Ureter (tissue), 1 donor: ENCODE measurements around the gene SOX13. TPM values are rescaled to one million over a fixed set of nuclear protein-coding genes. Genes with fewer than 3 reads are reported as not detected.
A peak's percentile ranks its signal among the peaks of the same experiment; 100 is the strongest.

Experiments
- DNase-seq: peaks from one replicate; pipeline ENCODE4 v3.0.0-alpha.2; 2020; ENCODE audit warnings: low spot score
- total RNA-seq: library from RNA; stranded (reverse); gene quantifications from one replicate; pipeline ENCODE4 v1.2.4, GENCODE V29; 2023
- donor health status: DM: yes; HTN: yes; CAD: no.

Gene SOX13
- total RNA-seq, 1 donor from 2014 or later, result 85.7 TPM

DNA sequence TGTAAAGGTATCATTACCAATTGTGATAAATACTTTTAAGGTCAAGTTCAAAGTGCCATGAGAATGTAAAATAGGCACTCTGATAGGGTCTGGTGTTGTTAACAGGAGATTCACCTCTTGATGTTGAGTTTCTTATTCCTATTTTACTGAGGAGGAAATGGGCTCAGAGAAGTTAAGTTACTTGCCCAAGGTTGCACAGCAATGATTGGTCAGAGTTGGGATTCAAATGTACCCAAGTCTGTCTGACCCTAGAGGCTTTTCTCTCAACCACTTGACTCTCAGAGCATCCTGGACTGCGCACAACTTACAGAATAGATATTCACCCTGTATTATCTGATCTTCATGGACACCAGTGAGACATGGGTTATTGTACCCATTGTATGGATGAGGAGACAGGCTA is 33.9 kb downstream of the SOX13 start:
- DNase-seq, result no peak

DNA sequence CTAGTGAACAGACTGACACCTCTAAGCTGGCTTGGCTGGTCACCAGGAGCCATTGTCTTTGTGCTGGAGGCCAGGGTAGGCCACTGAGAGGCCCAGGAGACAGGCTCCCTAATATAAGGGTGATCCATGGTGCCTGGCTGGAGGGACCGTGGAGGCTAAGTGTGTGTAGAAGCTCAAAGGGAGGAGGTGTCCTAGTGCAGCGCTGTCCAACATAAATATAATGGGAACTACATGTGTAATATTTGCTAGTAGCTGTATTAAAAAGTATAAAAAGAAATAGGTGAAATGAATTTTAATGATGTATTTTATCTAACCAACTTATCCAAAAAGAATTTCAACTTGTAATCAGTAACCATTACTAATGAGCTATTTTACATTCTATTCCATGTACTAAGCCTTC is 35.0 kb downstream of the SOX13 start:
- DNase-seq, result no peak

DNA sequence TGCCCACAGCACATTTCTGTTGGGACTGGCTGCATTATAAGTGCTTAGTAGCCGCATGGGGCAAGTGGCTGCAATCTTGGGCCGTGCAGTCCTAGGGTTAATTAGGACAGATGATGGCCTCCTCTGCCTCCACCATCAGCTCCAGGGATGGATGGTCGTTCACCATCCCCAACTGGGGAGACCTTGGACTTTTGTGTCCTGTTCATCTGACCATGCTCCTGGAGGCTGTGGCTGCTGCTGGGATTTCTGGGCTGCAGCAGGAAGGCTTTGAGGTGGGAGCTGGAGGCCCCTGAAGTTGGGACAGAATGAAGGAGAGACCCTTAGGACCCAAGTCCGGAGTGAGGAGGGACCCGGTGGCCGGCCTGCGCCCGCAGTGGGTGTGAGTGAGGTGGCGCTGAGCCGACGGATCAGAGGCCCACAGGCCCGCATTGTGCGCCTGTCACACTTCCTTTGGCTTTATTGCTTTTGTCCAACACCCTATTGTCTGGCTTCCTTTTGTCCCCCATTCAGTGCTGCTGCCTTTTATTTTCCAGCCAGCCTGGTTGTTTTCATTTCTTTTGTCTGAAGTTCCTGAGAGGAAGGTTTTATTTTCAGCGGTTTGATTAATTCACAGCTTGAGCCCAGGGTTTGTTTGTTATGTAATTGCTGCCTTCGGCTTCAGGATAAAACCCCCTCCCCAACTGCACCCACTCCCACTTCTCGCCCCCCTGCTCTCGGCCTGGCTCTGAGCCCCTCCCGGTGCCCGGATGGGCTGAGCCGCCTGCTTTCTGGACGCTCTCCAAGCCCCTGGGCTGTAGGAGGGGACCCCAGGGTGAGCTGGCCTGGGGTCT is 35.6 kb downstream of the SOX13 start:
- no peak for DNase-seq

DNA sequence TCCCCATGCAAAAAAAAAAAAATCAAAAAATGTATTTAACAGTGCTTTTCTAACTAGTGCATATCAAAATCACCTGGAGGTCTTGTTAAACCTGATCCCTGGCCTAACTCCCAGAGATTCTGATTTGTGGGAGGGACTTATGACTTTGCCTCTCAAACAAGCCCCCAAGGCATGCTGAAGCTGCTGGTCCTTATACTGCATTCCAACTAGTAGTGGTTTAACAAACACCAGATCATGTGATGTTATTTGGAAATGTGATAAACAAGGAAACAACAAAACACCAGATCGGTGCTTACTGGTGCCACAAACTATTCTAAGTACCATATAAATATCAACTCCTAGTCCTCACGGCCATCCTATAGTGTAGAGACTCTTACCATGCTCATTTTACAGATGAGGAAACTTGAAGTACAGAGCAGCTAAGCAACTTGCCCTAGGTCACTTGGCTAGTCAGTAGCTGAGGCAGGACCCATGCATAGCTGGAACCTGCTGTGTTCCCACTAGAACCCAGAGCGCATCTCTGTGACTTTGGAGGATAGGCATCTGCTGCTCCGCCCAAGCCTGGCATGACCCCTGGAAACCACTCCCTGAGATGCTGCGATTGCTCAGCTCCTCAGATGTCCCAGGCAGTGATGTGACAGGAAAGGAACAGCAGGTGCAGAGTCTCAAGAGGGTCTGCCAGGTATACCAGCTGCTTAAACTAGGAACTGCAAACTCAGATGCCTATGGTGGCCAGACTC is 38.1 kb downstream of the SOX13 start:
- DNase-seq, result no peak

DNA sequence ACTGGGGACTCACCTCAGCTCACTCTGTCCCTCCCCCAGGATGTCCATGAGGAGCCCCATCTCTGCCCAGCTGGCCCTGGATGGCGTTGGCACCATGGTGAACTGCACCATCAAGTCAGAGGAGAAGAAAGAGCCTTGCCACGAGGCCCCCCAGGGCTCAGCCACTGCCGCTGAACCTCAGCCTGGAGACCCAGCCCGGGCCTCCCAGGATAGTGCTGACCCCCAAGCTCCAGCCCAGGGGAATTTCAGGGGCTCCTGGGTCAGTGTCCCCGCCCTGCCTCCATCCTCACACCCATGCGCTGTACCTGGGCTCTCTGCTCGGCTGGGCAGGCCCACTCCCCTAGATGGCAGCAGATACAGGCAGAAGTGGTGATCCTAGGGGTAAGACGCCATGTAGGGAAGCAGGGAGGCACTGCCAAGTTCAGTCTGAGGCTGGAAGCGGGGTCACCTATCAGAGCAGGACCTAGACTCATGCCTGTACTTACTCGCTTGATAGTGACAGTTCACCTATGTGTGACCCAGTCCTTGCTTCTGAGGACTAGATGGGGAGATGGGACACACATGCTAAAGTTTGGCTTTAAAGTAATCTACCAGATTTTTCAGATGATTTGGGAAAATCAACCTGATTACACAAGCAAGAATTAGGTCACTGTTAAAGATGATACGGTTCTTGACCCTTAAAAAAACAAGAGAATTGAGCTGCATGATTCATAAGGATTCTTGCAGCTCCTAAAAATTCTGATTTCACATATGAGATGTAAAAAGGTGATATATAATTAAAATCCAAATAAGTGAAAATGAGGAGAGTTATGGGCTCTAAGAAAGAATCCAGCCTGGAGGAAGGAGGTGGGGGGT is 40.2 kb downstream of the SOX13 start:
- DNase-seq, result no peak

DNA sequence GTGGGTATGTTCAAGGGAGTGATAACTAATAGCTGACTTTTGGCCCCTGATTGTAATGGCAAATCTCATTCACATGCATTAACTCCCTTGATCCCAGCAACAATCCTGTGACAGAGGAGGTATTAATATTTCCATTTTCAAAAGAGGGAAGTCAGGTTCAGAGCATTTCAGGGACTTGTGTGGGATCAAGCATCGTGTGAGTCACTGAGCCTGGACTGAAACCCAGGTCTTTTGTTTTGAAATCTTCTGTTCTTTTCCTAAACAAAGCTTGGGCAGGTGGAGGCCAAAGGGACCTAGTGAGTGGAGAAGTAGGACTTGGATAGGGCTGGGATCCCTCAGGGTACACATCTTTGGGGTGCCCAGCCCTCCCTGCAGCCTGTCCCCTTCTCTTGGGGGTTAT is 41.0 kb downstream of the SOX13 start:
- DNase-seq, result no peak

DNA sequence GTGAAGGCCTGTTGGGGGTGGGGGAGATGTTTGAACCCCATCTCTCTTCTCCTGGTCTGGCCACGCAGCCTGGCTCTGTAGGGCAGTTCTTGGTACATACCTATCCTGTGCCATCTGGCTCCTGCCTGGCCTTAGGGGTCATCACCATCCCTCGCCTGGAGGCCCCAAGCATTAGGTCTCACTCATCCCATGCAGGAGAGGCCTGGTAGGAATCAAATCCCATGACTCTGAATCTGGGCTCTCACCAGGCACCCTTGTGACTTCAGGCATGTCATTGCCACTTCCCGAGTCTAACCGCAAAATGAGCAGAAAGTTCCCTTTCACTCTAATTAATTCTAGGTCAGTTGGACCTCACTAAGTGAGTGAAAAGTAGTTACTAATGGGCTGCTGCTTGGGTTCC is 41.7 kb downstream of the SOX13 start:
- no peak for DNase-seq

DNA sequence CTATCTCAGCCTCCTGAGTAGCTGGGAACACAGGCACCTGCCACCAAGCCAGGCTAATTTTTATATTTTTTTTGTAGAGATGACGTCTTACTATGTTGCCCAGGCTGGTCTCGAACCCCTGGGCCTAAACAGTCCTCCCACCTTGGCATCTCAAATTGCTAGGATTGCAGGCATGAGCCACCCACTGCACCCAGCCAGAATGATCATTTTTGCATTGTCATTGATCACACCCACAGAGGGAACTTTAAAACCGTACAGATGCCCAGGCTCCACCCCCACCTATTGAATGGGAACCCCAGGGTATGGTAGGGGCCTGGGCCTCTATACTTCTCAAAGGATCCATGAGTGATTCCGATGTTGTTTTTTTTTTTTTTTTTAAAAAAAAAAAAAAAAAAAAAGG is 42.2 kb downstream of the SOX13 start:
- DNase-seq, result no peak

DNA sequence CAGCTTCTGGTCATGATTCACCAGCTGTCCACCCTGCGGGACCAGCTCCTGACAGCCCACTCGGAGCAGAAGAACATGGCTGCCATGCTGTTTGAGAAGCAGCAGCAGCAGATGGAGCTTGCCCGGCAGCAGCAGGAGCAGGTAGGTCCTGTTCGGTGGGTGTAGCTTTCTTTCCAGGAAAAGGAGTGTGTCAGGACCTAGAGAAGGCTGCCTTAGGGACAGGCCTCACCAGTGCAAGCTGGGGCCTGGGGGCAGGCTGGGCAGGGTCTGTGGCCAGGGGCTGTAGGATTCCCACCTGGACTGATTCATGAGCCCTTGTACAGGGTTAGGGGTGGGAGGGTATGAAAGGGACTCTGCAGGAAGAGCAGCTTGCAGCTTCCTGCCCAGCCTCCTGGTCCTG is 43.6 kb downstream of the SOX13 start:
- no peak for DNase-seq

DNA sequence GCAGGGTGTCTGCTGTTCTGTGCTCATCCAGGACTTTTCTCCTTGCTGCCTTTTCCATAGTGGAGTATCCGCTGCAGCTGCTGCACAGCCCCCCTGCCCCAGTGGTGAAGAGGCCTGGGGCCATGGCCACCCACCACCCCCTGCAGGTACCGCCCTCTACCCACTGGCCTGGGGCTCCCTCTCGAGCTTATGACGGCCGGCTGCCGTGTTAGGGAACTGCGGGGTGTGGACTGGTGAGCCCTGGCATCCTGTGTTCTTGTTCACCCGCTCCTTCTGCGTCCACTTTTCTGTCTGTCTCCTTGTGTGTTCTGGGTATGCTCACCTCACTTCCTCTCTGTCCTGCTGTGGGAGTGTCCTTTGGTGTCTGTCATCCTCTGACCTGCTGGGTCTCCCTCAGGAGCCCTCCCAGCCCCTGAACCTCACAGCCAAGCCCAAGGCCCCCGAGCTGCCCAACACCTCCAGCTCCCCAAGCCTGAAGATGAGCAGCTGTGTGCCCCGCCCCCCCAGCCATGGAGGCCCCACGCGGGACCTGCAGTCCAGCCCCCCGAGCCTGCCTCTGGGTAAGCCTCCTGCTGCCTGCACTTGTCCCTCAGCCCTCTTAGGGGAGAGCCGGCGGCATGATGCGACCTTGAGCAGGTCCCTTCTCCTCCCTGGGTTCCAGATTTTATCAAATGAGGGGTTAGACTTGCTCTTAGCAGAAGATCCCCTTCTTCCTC is 49.1 kb downstream of the SOX13 start:
- no peak for DNase-seq

DNA sequence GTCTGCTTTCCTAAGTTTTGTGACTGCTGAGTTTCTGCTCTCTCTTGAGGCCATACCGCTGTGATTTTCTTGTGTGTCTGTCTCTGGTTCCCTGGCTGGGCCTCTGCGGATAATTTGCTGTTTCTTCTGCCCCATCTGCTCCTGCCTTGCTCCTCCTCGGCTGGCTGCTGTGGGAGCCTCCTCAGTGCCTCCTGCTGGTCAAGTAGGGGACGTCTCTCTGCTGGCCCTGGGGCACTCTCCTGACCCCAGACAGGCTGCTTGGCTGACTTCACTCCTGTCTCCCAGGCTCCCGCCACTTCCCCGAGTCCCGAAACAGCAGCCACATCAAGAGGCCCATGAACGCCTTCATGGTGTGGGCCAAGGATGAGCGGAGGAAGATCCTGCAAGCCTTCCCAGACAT is 50.5 kb downstream of the SOX13 start:
- no peak for DNase-seq

DNA sequence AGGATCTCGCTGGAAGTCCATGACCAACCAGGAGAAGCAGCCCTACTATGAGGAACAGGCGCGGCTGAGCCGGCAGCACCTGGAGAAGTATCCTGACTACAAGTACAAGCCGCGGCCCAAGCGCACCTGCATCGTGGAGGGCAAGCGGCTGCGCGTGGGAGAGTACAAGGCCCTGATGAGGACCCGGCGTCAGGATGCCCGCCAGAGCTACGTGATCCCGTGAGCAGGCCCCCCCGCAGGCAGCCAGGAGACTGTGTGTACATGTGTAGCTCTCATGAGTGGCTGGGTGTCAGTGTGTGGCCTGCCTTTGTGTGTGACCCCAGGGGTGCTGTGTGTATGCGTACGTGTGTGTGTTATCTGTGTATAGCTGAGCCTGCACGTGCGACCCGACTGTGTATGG is 51.7 kb downstream of the SOX13 start:
- no peak for DNase-seq

DNA sequence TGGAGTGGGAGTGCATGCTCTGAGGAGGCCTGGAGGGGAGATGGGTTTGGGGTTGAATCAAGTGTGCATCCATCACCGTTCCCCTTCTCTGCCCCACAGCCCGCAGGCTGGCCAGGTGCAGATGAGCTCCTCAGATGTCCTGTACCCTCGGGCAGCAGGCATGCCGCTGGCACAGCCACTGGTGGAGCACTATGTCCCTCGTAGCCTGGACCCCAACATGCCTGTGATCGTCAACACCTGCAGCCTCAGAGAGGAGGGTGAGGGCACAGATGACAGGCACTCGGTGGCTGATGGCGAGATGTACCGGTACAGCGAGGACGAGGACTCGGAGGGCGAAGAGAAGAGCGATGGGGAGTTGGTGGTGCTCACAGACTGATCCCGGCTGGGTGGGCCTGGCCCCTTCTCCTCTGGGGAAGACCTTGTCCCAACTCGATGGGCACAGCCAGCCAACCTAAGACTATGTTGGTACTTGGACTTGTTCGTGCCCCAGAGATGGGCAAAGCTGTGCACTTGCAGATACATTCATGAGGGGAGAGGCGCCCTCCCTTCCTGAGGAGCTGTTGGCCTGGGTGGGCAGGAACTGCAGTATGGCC is 52.9 kb downstream of the SOX13 start:
- no peak for DNase-seq

DNA sequence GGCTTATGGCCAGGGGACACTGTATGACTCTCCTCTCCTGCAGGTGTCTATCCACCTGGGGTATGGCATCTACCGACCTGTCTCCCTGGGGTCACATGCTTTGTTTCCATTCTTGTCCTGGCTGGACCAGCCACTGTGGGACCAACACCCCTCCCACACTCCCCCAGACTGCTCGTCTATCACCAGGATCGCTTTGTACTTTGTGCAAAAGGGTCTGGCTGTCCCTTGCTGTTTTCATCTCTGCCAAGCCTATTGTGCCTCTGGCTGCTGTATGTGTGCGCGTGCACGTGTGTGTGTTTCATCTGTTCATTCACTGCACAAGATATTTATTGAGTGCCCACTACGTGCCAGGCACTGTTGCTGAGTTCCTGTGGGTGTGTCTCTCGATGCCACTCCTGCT is 53.5 kb downstream of the SOX13 start:
- no peak for DNase-seq

DNA sequence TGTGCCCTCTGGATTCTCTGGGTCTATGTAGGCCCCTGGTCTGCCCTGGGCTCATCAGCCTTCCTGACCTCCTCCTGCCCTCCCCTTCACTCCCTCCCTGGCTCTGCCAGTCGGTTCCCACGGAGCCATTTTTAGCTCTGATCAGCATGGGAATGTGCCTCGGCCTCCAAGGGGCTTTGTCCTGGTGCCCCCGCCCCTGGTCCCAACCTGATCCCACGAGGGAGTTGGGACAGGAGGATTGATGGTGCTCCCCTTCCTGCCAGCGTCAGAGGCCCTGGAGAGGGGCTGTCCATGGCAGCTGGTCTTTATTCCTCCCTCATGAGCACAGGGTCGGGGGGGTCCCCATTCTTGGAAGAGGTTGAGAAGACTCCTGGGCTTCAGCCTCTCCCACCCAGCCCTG is 54.0 kb downstream of the SOX13 start:
- no peak for DNase-seq

DNA sequence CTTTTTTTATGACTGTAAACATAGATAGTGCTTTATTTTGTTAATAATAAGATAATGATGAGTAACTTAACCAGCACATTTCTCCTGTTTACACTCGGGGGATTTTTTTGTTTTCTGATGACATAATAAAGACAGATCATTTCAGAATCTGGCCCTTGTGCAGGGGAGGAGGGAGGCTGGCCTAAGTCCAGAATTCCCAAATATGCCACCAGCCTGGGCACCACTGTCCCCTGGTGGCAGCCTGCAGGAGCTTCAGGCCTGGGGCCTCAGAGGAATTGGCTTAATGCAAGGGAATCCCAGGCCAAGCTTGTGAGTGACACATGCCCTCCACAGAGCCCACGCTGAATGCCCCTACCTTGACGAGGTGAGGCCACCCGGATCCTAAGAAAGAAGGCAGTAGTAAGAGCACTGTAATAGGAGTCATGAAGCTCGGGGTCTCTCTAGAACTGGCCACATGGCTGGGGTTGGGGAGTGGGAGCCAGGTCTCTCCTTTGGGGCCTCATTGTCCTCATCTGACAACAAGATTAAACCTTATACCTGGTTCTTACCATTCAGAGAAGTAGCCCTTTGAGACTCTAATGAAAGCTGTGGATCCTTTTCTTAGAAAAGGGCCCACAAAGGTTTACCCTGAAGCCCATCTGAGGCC is 54.8 kb downstream of the SOX13 start:
- DNase-seq, result peak; percentile 82

DNA sequence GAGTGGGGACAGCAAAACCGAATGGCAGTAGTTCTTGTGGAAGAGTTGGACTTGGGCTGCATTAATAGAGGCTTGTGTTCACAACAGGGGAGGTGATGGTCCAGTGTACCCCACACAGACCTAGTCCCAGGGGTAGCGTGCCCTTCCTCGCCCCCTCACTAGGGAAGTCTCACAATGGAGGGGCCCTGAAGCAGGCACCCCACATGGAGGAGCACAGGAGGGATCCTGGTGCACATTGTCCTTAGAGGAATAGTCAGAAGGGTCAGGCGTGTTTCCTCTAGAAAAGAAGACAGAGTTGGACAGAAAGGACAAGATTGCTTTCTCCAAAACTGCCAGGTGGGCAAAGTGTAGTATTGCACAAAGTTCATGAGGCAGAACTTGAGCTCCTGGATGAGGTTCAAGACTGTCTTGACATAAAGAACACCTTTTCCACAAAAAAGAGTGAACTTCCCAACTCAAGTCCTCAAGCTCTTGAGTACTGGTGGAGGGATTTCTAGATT is 55.6 kb downstream of the SOX13 start:
- no peak for DNase-seq

DNA sequence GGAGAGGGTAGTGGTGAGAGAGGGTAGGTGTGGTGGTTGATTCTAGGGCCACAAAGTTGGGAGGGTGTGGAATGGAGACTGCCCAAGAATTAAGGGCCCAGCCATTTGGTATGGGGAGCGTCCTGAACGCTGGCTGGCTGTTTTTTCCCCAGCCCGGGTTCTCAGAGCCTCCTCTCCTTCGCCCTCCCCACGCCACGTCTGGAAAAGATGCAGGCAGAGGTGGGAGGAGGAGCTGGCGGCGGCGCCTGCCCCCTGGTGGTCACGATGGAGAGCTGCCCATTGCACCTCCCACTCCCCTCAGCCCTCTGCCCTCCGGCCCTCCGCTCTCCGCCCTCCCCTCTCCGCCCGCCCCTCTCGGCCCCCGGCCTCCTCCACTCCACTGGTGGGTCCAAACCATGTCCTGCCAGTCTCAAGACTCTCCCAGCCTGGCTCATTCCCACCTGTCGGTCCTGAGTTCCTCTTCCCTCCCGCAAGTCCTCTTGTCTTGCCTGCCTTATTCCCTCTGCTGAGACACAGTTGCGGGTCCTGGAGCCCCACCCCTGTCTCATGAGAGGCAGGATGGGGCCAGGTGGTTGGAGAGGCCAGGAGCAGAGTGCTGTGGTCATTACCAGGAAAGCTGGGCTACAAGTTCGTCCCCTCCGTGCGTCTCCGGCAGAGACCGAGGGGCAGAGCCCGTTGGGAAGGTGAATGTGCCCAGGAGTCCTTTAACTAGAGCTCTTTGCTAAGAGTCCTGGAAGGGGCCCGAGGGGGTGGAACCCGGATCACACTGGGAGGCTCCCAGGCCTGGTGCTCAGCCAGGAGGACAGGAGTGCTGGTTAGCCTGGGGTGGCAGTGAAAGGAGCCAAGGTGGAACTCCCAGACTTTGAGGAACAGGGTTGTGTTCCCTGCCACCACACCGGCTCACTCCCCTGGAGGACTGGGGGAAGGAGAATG is 56.3 kb downstream of the SOX13 start:
- peak; percentile 77 for DNase-seq

DNA sequence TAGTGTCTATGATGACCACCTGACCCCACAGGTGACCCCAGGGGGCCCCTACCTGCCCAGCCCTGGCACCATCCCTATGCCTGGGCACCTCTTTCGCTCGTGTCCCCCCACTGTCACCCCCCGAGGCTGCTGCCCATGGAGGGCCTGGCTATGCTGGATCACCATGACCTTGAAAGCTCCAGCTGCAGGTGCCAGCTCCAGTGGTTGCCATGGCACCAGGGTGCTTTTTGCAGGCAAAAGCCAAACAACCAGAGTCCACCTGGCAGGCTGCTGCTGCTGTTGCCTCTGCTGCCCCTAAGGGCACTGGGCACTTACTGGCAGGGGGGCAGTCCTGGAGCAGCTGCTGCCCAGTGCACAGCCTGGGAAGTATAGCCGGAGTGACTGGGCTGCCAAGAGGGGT is 57.3 kb downstream of the SOX13 start:
- no peak for DNase-seq
